K562 (cell line): Measurements from ENCODE around the gene CA5B. TPM values are rescaled to one million over a fixed set of nuclear protein-coding genes. Genes with fewer than 3 reads are reported as not detected.

Experiments
- DPF2 ChIP-seq: fragments of 450-650 bp; IDR thresholded peaks from 2 replicates; pipeline ENCODE4 v1.6.1; 2016
- HCFC1 ChIP-seq: IDR thresholded peaks from 2 replicates; pipeline ENCODE4 v1.6.1; 2012; ENCODE audit warnings: low read depth, low read length, improper control_type of control experiment
- MAFK ChIP-seq: IDR thresholded peaks from 2 replicates; pipeline ENCODE4 v1.6.1; 2011; ENCODE audit warnings: low read length, improper control_type of control experiment
- MXD1 ChIP-seq: fragments of 250-450 bp; sonication (Bioruptor Pico); IDR thresholded peaks from 2 replicates; pipeline ENCODE4 v1.8.0; 2021; ENCODE audit warnings: borderline replicate concordance, mild to moderate bottlenecking, moderate library complexity; ENCODE audit not compliant: poor library complexity, severe bottlenecking
- OTX1 ChIP-seq: fragments of 450-650 bp; formaldehyde crosslinking; IDR thresholded peaks from 2 replicates; pipeline ENCODE4 v1.4.0; 2022; ENCODE audit warnings: mild to moderate bottlenecking
- RBFOX2 ChIP-seq: fragments of 200-400 bp; formaldehyde crosslinking; IDR thresholded peaks from 2 replicates; pipeline ENCODE4 v1.6.1; 2017; ENCODE audit warnings: low read depth, mild to moderate bottlenecking, low read length, moderate library complexity
- RBM39 ChIP-seq: fragments of 200-400 bp; formaldehyde crosslinking; optimal IDR thresholded peaks from 2 replicates; pipeline ENCODE3; 2018; ENCODE audit warnings: low read depth, low read length
- SRSF3 ChIP-seq: fragments of 200-400 bp; formaldehyde crosslinking; IDR thresholded peaks from 2 replicates; pipeline ENCODE4 v1.6.1; 2016; ENCODE audit warnings: mild to moderate bottlenecking, low read length, moderate library complexity; ENCODE audit not compliant: insufficient read depth
- TAF7 ChIP-seq: fragments of 450-650 bp; IDR thresholded peaks from 2 replicates; pipeline ENCODE4 v1.6.1; 2016; ENCODE audit warnings: missing genetic modification characterization, missing compliant biosample characterization
- TCF7 ChIP-seq: sonication (generic); IDR thresholded peaks from 2 replicates; pipeline ENCODE4 v1.6.1; 2016; ENCODE audit warnings: antibody characterized with exemption, borderline replicate concordance
- TEAD1 ChIP-seq, 2 experiments: fragments of 450-650 bp in 1 of 2; sonication (generic) in 1 of 2; formaldehyde crosslinking; IDR thresholded peaks; 2 replicates each; pipeline versions ENCODE4 v1.4.0 to v1.8.0; 2020 to 2022; ENCODE audit warnings: mild to moderate bottlenecking in 2 of 2, missing genetic modification reagents in 1 of 2
- YY1 ChIP-seq, 3 experiments: IDR thresholded peaks; 2 replicates each; pipeline ENCODE4 v1.6.1; 2011; ENCODE audit warnings: low read length in 2 of 3, mild to moderate bottlenecking in 2 of 3, moderate library complexity in 2 of 3, borderline replicate concordance in 1 of 3, control low read depth in 1 of 3, low read depth in 1 of 3; ENCODE audit not compliant: insufficient read depth in 3 of 3, insufficient replicate concordance in 2 of 3, control insufficient read depth in 1 of 3, insufficient read length in 1 of 3; ENCODE audit errors: extremely low read depth in 1 of 3
- ZC3H4 ChIP-seq: sonication (generic); formaldehyde crosslinking; IDR thresholded peaks from 2 replicates; pipeline ENCODE4 v1.9.0; 2021; ENCODE audit warnings: missing genetic modification reagents, borderline replicate concordance
- ZNF318 ChIP-seq, 2 experiments: fragments of 450-650 bp; IDR thresholded peaks; 2 replicates each; pipeline ENCODE4 v1.6.1; 2016; ENCODE audit warnings: mild to moderate bottlenecking in 2 of 2, borderline replicate concordance in 1 of 2, low read depth in 1 of 2, moderate library complexity in 1 of 2
- polyA plus RNA-seq, 8 experiments: library from polyadenylated mRNA; depleted of rRNA in 4 of 8; stranded (reverse) in 5 of 8; unstranded in 3 of 8; fragments of >200 nt; fragmentation: Nextera tagmentation in 2 of 8; fragmentation: Illumina TruSeq in 1 of 8; extraction: Ambion mirVana in 2 of 8; extraction: Trizol in 1 of 8; gene quantifications; 2 replicates each; pipeline versions ENCODE4 v1.2.1 to v1.2.3, GENCODE V29; 2011 to 2014; ENCODE audit warnings: inconsistent platforms in 1 of 8, missing spikeins in 1 of 8
- total RNA-seq, 7 experiments: library from RNA; depleted of rRNA in 6 of 7; stranded (reverse); fragments of >200 nt in 6 of 7; fragmentation: Illumina TruSeq in 2 of 7; extraction: Trizol in 2 of 7; gene quantifications; 2 replicates each; pipeline versions ENCODE4 v1.2.1 to v1.2.3, GENCODE V29; 2011 to 2021; ENCODE audit warnings: low replicate concordance in 1 of 7
- TF ChIP-seq, protein P1 (sequence below), 2 experiments: fragments of 450-650 bp in 1 of 2; sonication (generic) in 1 of 2; formaldehyde crosslinking in 1 of 2; IDR thresholded peaks in 1 of 2; conservative IDR thresholded peaks in 1 of 2; 2 replicates each; pipeline versions ENCODE4 v1.6.1 to v1.8.1; 2016 to 2023; ENCODE audit warnings: mild to moderate bottlenecking in 2 of 2, moderate library complexity in 2 of 2, inconsistent platforms in 1 of 2, missing genetic modification reagents in 1 of 2

Gene CA5B
- total and polyA plus RNA-seq, 9 of the 15 experiments (the other 6 are each of a cell fraction or from before 2014, with no cell fraction given), result 0.55 to 3.7 (median 2.6) TPM

DNA sequence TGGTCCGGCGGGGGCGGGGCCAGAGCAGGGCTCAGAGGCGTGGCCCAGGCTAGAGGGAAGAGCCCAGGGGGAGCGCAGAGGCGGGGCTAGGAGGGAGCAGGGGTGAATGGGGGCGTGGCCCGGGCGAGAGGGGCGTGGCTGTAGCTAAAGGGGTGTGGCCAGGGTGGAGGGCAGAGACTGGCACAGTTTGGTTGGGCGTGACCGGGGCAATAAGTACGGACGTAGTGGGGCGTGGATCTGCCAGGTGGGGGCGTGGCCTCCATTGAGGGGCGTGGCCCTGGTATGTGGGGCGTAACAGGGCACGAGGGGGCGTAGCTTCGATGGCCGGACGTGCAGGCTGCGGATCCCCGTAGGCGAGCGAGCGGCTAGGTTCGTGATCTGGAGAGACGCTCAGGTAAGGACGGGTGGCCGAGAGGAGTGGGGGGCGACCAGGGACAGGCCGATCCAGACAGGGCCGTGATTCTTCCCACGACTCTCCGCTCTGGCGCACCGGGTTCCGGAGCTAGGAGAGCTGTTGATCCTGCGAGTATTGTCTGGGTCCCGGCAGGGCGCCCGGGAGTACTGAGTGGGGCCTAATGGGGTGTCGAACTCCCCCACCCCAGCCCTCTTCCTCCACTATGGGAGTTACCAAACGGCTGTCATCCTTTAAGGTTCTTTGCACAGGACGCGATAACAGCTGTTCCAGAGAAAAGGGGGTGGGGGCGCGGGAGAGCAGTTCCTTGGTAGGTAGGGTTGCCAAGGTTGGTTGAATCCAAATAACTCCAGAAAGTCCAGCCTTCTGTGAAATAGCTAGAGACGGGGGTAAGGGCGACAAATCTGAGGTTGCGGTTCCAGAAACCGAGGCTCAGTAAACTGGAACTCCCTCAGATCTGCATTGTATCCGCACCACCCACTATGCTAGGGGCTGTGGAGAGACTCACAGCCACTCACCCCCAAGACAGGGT is at the start of gene CA5B (continued):
- TF ChIP-seq ZNF318 (IDR thresholded peaks at IDR 0.05; ENCODE audit: borderline replicate concordance in 1 of 2, low read depth in 1 of 2) (no peak), YY1 (IDR thresholded peaks at IDR 0.05; ENCODE audit: borderline replicate concordance in 1 of 3, control insufficient read depth in 1 of 3, extremely low read depth in 1 of 3, insufficient read depth in 3 of 3, insufficient read length in 1 of 3, insufficient replicate concordance in 2 of 3, low read depth in 1 of 3, low read length in 2 of 3) (peak in 1 of 3 experiments; percentile 8), OTX1 (CRISPR knock-in tag) (0 out of 2 replicates have a peak, but pooled peaks have one; percentile 16), HCFC1 (no peak), MXD1 (CRISPR knock-in tag) (no peak), RBFOX2 (peak; percentile 36; the same call in 1 of the 2 replicates), ZC3H4 (CRISPR knock-in tag) (no peak), DPF2 (0 out of 2 replicates have a peak, but pooled peaks have one; percentile 1), RBM39 (no peak), TAF7 (tag) (no peak), TCF7 (no peak), SRSF3 (no peak), TEAD1 (CRISPR knock-in tag; IDR thresholded peaks at IDR 0.05) (peak in 1 of 2 experiments; percentile 72; a peak in 1 of 4 replicates), MAFK (no peak)
- TF ChIP-seq, protein P1, sequence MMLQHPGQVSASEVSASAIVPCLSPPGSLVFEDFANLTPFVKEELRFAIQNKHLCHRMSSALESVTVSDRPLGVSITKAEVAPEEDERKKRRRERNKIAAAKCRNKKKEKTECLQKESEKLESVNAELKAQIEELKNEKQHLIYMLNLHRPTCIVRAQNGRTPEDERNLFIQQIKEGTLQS (IDR thresholded peaks at IDR 0.05), result no peak
- TF ChIP-seq, protein P1 (CRISPR knock-in tag; conservative IDR thresholded peaks at IDR 0.05), result no peak
